MCF 10A (cell line): Measurements from ENCODE around the gene INSL3. TPM values are rescaled to one million over a fixed set of nuclear protein-coding genes. Genes with fewer than 3 reads are reported as not detected.
"Not testable (repeated sequence)": the region's sequence is repeated elsewhere in the genome, so short reads cannot be mapped to it uniquely, and the experiment has no call there.

Experiments used
- BruUV-seq: library from RNA; stranded (reverse); fragments of 400-500 nt; replicated peaks from 2 replicates; lab custom pipeline; 2021; lab: Mats Ljungman, UMichigan
- CTCF ChIA-PET: fragments of 300-600 bp; sonication (Branson Sonifier 250); formaldehyde crosslinking; extraction: SDS; loops from one replicate; lab custom pipeline; 2021; ENCODE audit warnings: antibody characterized with exemption, inconsistent platforms; lab: Yijun Ruan, JAX
- POLR2A ChIA-PET: fragments of 300-600, 350-650 bp; sonication (Branson Sonifier 250); formaldehyde crosslinking; extraction: SDS; loops from one replicate; lab custom pipeline; 2020; ENCODE audit warnings: antibody characterized with exemption, inconsistent platforms; lab: Yijun Ruan, JAX
- DNase-seq: peaks from one replicate; pipeline ENCODE4 v3.0.0-alpha.2; 2018; ENCODE audit not compliant: unreplicated experiment
- H3K27ac Mint-ChIP-seq: one replicate; pipeline ENCODE4 v1.8.0; 2022; ENCODE audit warnings: mild to moderate bottlenecking, low read depth, mixed read lengths; ENCODE audit not compliant: unreplicated experiment
- H3K27me3 Mint-ChIP-seq: one replicate; pipeline ENCODE4 v1.8.0; 2022; ENCODE audit warnings: mixed read lengths; ENCODE audit not compliant: insufficient read depth, unreplicated experiment
- H3K36me3 Mint-ChIP-seq: one replicate; pipeline ENCODE4 v1.8.0; 2022; ENCODE audit warnings: mild to moderate bottlenecking, moderate library complexity, mixed read lengths; ENCODE audit not compliant: insufficient read depth, unreplicated experiment
- H3K4me1 Mint-ChIP-seq: one replicate; pipeline ENCODE4 v1.8.0; 2022; ENCODE audit warnings: mixed read lengths; ENCODE audit not compliant: insufficient read depth, unreplicated experiment
- H3K4me3 Mint-ChIP-seq: one replicate; pipeline ENCODE4 v1.8.0; 2022; ENCODE audit warnings: mild to moderate bottlenecking, moderate library complexity, mixed read lengths; ENCODE audit not compliant: unreplicated experiment
- H3K9me3 Mint-ChIP-seq: one replicate; pipeline ENCODE4 v1.8.0; 2022; ENCODE audit warnings: mixed read lengths; ENCODE audit not compliant: unreplicated experiment
- intact Hi-C: fragments of 100-400 bp; cut with micrococcal nuclease; formaldehyde crosslinking; loops from 2 replicates; pipeline ENCODE4 v1.14.1; 2022
- total RNA-seq: library from RNA; stranded (reverse); gene quantifications from 2 replicates; pipeline ENCODE4 v1.2.3, GENCODE V29; 2022
- TF ChIP-seq, protein P1 (sequence below): fragments of 200-600 bp; IDR thresholded peaks from one replicate; pipeline ENCODE4 v1.8.0; 2022; ENCODE audit warnings: antibody characterized with exemption, mild to moderate bottlenecking; ENCODE audit not compliant: unreplicated experiment

INSL3 gene
- total RNA-seq, 1 experiment from 2014 or later, result not detected

DNA sequence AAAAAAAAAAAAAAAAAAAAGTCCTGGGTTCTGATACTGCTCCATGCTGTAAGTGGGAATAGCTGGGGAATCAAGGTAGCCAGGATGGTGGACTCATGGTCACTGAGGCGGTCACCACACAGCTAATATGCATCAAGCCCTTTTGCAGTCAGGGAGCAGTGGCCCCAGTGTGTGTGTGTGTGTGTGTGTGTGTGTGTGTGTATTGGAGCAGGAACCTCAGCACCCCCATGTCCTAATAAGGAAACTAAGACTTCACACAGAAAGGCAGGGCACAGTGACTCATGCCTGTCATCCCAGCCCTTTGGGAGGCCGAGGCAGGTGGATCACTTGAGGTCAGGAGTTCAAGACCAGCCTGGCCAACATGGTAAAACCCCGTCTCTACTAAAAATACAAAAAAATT lies 14.4 kb downstream of the INSL3 start:
- intact Hi-C loops, result no loop called here
- no TSS peak for BruUV-seq
- TF ChIP-seq, protein P1, sequence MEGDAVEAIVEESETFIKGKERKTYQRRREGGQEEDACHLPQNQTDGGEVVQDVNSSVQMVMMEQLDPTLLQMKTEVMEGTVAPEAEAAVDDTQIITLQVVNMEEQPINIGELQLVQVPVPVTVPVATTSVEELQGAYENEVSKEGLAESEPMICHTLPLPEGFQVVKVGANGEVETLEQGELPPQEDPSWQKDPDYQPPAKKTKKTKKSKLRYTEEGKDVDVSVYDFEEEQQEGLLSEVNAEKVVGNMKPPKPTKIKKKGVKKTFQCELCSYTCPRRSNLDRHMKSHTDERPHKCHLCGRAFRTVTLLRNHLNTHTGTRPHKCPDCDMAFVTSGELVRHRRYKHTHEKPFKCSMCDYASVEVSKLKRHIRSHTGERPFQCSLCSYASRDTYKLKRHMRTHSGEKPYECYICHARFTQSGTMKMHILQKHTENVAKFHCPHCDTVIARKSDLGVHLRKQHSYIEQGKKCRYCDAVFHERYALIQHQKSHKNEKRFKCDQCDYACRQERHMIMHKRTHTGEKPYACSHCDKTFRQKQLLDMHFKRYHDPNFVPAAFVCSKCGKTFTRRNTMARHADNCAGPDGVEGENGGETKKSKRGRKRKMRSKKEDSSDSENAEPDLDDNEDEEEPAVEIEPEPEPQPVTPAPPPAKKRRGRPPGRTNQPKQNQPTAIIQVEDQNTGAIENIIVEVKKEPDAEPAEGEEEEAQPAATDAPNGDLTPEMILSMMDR, result no peak
- no peak overlapping the region for H3K27ac Mint-ChIP-seq
- DNase-seq, result no peak
- ChIA-PET POLR2A (no interaction called here), CTCF (no interaction called here)
- no peaks in the 10 kb centered on the region for H3K27me3 Mint-ChIP-seq
- H3K36me3 Mint-ChIP-seq, result no peaks in the 10 kb centered on the region
- no peaks in the 10 kb centered on the region for H3K4me1 Mint-ChIP-seq
- H3K4me3 Mint-ChIP-seq, result no peak overlapping the region
- H3K9me3 Mint-ChIP-seq, result no peaks in the 10 kb centered on the region

DNA sequence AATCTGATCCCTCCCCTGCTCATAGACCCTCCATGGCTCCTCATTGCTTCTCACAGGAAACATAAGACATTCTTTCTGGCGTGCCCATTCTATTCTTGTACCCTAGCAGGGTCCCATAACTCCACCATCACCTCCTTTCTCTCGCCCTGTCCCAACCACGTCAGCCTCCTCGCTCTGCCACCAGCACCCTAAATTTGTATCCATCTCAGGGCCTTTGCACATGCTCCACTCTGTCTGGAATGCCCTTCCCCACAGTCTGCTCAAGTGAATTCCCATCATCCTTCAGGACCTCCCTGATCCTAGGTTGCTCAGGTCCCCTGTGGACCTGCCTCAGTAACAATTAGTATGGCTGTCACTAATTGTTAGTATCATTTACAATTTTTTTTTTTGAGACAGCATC lies 15.9 kb downstream of the INSL3 start:
- Mint-ChIP-seq H3K36me3 (no peaks in the 10 kb centered on the region), H3K4me1 (no peaks in the 10 kb centered on the region), H3K9me3 (no peaks in the 10 kb centered on the region), H3K27ac (no peak overlapping the region), H3K4me3 (no peak overlapping the region), H3K27me3 (no peaks in the 10 kb centered on the region)
- ChIA-PET CTCF (interaction anchor here (0.6 kb wide), 1 partner anchor 77 kb away, joined by 3 read pairs; no protein-coding TSS in a partner anchor), POLR2A (no interaction called here)
- intact Hi-C loops, result no loop called here
- TF ChIP-seq, protein P1, result no peak
- no TSS peak for BruUV-seq
- DNase-seq, result no peak

DNA sequence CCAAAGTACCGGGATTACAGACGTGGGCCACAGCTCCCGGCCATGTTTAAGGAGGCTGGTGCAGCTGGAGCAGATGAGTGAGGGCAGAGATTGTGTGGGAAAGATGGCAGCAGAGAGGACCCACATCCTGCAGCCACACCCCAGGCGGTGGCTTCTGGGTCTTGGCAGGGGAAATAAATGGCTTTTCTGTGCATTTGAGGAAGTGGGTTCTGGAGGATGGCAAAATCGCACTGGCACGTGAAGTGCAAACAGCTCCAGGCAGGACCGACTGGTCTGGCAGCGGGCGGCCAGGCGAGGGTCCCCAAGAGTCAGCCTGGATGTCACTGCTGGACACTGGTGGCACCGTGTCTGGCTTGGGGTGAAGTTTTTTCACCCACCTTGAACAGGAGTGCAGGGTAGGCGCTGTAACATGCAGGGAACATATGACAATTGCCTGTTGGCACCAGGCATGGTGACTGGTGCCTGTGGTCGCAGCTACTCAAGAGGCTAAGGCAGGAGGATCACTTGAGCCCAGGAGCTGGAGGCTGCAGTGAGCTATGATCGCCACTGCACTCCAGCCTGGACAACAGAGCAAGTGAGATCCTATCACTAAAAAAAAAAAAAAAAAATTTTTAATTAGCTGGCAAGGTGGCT lies 17.9 kb downstream of the INSL3 start:
- no peak overlapping the region for H3K27ac Mint-ChIP-seq
- no peaks in the 10 kb centered on the region for H3K27me3 Mint-ChIP-seq
- H3K4me3 Mint-ChIP-seq, result no peak overlapping the region
- no peaks in the 10 kb centered on the region for H3K4me1 Mint-ChIP-seq
- BruUV-seq, result no TSS peak
- no peaks in the 10 kb centered on the region for H3K36me3 Mint-ChIP-seq
- POLR2A ChIA-PET, result interaction anchor here (0.6 kb wide), 1 partner anchor 695 kb away, joined by 3 read pairs; no protein-coding TSS in a partner anchor
- TF ChIP-seq, protein P1, result no peak
- no peak for DNase-seq
- CTCF ChIA-PET, result interaction anchor here (0.6 kb wide), 1 partner anchor 188 kb away, joined by 4 read pairs; no protein-coding TSS in a partner anchor
- intact Hi-C loops, result no loop called here
- no peaks in the 10 kb centered on the region for H3K9me3 Mint-ChIP-seq

DNA sequence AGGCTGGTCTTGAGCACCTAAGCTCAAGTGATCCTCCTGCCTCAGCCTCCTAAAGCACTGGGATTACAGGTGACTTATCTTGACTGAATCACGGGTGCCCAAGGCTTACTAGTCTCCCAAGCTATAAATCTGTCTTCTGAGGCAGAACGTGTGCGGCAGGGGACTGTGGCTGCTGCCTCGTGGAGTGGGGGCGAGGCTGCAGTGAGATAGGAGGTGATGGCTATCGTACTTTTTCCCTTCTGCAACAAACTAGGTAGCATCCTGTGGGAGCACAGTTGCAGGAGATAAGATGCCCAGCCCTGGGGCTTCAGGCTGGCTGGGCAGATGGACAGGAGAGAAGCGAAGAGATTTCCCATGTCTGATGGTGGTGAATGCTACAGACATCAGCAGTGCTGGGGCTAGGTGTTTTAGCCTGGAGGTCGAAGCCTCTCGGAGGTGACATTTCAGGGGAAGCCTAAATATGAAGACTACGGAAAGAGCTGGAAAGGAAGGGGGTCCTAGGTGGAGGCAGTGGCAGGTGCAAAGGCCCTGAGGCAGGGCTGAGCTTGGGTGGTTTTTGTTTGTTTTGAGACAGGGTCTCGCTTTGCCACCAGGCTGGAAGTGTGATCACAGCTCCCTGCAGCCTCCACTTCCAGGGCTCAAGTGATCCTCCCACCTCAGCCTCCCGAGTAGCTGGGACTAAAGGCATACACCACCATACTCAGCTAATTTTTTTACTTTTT lies 19.0 kb downstream of the INSL3 start:
- no peaks in the 10 kb centered on the region for H3K27me3 Mint-ChIP-seq
- H3K9me3 Mint-ChIP-seq, result no peaks in the 10 kb centered on the region
- no peak overlapping the region for H3K4me3 Mint-ChIP-seq
- no peak overlapping the region for H3K27ac Mint-ChIP-seq
- no peaks in the 10 kb centered on the region for H3K36me3 Mint-ChIP-seq
- no TSS peak for BruUV-seq
- H3K4me1 Mint-ChIP-seq, result peaks cover 2% of the 10 kb centered on the region
- intact Hi-C loops, result no loop called here
- TF ChIP-seq, protein P1, result no peak
- ChIA-PET POLR2A (no interaction called here), CTCF (interaction anchor here (0.6 to 1.0 kb wide), 4 partner anchors 19 to 275 kb away, joined by 3 to 6 read pairs (median 4); a partner anchor contains a TSS)
- no peak for DNase-seq

DNA sequence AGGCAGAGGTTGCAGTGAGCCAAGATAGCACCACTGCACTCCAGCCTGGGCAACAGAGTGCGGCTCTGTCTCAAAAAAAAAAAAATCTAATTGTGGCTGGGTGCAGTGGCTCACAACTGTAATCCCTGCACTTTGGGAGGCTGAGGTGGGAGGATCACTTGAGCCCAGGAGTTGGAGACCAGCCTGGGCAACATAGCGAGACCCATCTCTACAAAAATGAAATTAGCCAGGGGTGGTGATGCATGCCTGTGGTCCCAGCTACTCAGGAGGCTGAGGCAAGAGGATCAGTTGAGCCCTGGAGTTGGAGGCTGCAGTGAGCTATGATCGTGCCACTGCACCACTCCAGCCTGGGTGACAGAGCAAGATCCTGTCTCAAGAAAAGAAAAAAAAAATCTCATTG lies 22.7 kb downstream of the INSL3 start:
- ChIA-PET POLR2A (interaction anchor here (0.6 kb wide), 2 partner anchors 87 to 242 kb away, joined by 3 read pairs; no protein-coding TSS in a partner anchor), CTCF (interaction anchor here (0.6 to 1.0 kb wide), 3 partner anchors 13 to 303 kb away, joined by 3 to 5 read pairs (median 4); no protein-coding TSS in a partner anchor)
- H3K4me1 Mint-ChIP-seq, result peaks cover 13% of the 10 kb centered on the region
- BruUV-seq, H3K9me3 Mint-ChIP-seq, H3K27ac Mint-ChIP-seq, H3K27me3 Mint-ChIP-seq, DNase-seq, H3K36me3 Mint-ChIP-seq, H3K4me3 Mint-ChIP-seq, intact Hi-C loops: not testable (repeated sequence)
